Heart left ventricle (tissue), 16 donors: ENCODE data around the gene MPV17L. TPM values are rescaled to one million over a fixed set of nuclear protein-coding genes. Genes with fewer than 3 reads are reported as not detected.
"Not testable (repeated sequence)": the region's sequence is repeated elsewhere in the genome, so short reads cannot be mapped to it uniquely, and the experiment has no call there.

Source experiments
- ATAC-seq, 4 donors: fragments of 200-7000 bp; cut with Tn5 transposase; one replicate each; pipeline ENCODE4 v1.9.1; 2020 to 2022; ENCODE audit warnings: moderate library complexity in 4 of 4, mild to moderate bottlenecking in 3 of 4, moderate number of reproducible peaks in 1 of 4
- DNase-seq, 5 donors: peaks; one replicate each; pipeline ENCODE4 v3.0.0-alpha.2; 2020
- H3K27ac ChIP-seq, 12 donors: fragments of 200-600 bp; sonication (generic) in 4 of 12; one replicate each; pipeline versions ENCODE4 v1.5.0 to v1.8.0; 2016 to 2022; ENCODE audit warnings: mild to moderate bottlenecking in 2 of 12
- H3K27me3 ChIP-seq, 9 donors: fragments of 200-600 bp; sonication (generic) in 2 of 9; one replicate each; pipeline versions ENCODE4 v1.5.1 to v1.8.0; 2016 to 2022; ENCODE audit warnings: mild to moderate bottlenecking in 3 of 9
- H3K36me3 ChIP-seq, 9 donors: fragments of 200-600 bp; sonication (generic) in 2 of 9; one replicate each; pipeline versions ENCODE4 v1.5.0 to v1.8.0; 2018 to 2022; ENCODE audit warnings: mild to moderate bottlenecking in 2 of 9
- H3K4me1 ChIP-seq, 12 donors: fragments of 200-600 bp; sonication (generic) in 4 of 12; one replicate each; pipeline versions ENCODE4 v1.5.0 to v1.8.0; 2016 to 2022; ENCODE audit warnings: mild to moderate bottlenecking in 3 of 12
- H3K4me3 ChIP-seq, 12 donors: fragments of 200-600 bp; sonication (generic) in 4 of 12; one replicate each; pipeline versions ENCODE4 v1.5.0 to v1.8.0; 2017 to 2022; ENCODE audit warnings: mild to moderate bottlenecking in 9 of 12, moderate library complexity in 4 of 12
- H3K9me3 ChIP-seq, 12 donors: fragments of 200-600 bp; sonication (generic) in 4 of 12; one replicate each; pipeline versions ENCODE4 v1.5.0 to v1.8.0; 2016 to 2022; ENCODE audit warnings: mild to moderate bottlenecking in 1 of 12
- CTCF ChIP-seq, 12 donors: fragments of 200-600 bp; sonication (generic) in 4 of 12; IDR thresholded peaks; one replicate each; pipeline versions ENCODE4 v1.5.0 to v1.8.0; 2018 to 2022; ENCODE audit warnings: antibody characterized with exemption in 12 of 12, mild to moderate bottlenecking in 5 of 12
- POLR2A ChIP-seq, 2 donors: fragments of 450-650 bp; IDR thresholded peaks; one replicate each; pipeline ENCODE4 v1.6.1; 2017; ENCODE audit warnings: antibody characterized with exemption in 2 of 2, mild to moderate bottlenecking in 2 of 2, moderate library complexity in 2 of 2
- WGBS, 4 donors: extraction: QIAGEN DNeasy Blood & Tissue Kit in 2 of 4; methylation state at CpG; one replicate each; pipeline versions ENCODE4 v1.1.5 to v1.1.7; 2013 to 2018; 5-methylcytosine and 5-hydroxymethylcytosine counted together
- intact Hi-C, 10 donors: fragments of 100-400 bp; cut with DNase I; formaldehyde crosslinking; loops; one replicate each; pipeline versions ENCODE4 v1.11.1 to v1.14.2; 2022
- polyA plus RNA-seq, 2 donors: library from polyadenylated mRNA; stranded (reverse); fragments of 200-250 nt; gene quantifications; one replicate each; pipeline ENCODE4 v1.2.3, GENCODE V29; 2013
- total RNA-seq, 9 donors: library from RNA; depleted of rRNA in 2 of 9; stranded (reverse); fragments of >200 nt in 2 of 9; fragmentation: NEBNext Ultra II Directional in 3 of 9; extraction: Animal tissue kit (Norgen Biotek cat#: 25700) in 3 of 9; gene quantifications; one replicate each; pipeline versions ENCODE4 v1.1.0 to v1.2.4, GENCODE V29; 2016 to 2023
- donor health status: ischemic (EF 13 %, LVEDD 7.1; RV severe dilation, severe dysfunction).
- donor health status: healthy with polysubstance abuse.
- donor health status: DM: no; HTN: yes; CAD: no.
- donor health status: DM: no; HTN: no; CAD: no.
- donor health status: ischemic (EF 25% LVEDD 6.9; RV normal size, moderate dysfunction).
- donor health status: ischemic (EF 25% LVEDD 5.7; RV mildly dilated, moderate dysfunction).
- donor health status: healthy.
- donor health status: DM: yes; HTN: yes; CAD: no.
- donor health status: ischemic (EF 35%, LVEDD 5.7; RV mildly dilated, moderate dysfunction).
- donor health status: nonischemic (EF 11% LVEDD 7.7; RV severe dilation, severe dysfunction).
- donor health status: DM: yes; HTN: yes; CAD: no.
- donor health status: PGD.
- donor health status: ischemic (EF 29% LVEDD 5.4; RV normal size, mild dysfunction).
- donor health status: nonischemic (EF 23%, LVEDD 6.1; RV moderate dilation, normal function).

The MPV17L gene
- total and polyA plus RNA-seq, 11 donors, result 4.4 to 9.6 (median 7.1) TPM

- H3K27ac ChIP-seq, result peak overlapping the region in 8 of 12 donors; percentile 66 to 86 (median 72)
- WGBS, 4 donors, result 10 to 12% (median 11%) methylated on average over 21 to 22 of the region's 22 CpGs
- peak in 1 of 4 donors; percentile 13 for ATAC-seq
Observed at GRCh38 chr16:15435216-15435864, 39.8 kb downstream of the MPV17L start.

GRCh38 chr16:15439102-15439501, 43.5 kb downstream of the MPV17L start:
- H3K4me1 ChIP-seq, result peaks cover 0 to 33% (median 6%) of the 10 kb centered on the region in 12 donors
- ATAC-seq (no peak), DNase-seq (no peak)
- TF ChIP-seq POLR2A (IDR thresholded peaks at IDR 0.05) (no peak), CTCF (IDR thresholded peaks at IDR 0.05) (no peak)
- WGBS, 4 donors, result 86 to 93% (median 91%) methylated on average over 4 of the region's 4 CpGs
- no peaks in the 10 kb centered on the region for H3K36me3 ChIP-seq
- H3K27ac ChIP-seq, result no peak overlapping the region
- peaks cover 0 to 22% (median 0%) of the 10 kb centered on the region in 9 donors for H3K27me3 ChIP-seq
- H3K9me3 ChIP-seq, result no peaks in the 10 kb centered on the region
- intact Hi-C loops, result loop anchor here in 6 of 10 donors (5.0 to 10.0 kb wide), 6 partner anchors 46 to 116 kb away; no protein-coding TSS in a partner anchor
- no peak overlapping the region for H3K4me3 ChIP-seq

More at GRCh38 chr16:15435216-15435864, 39.8 kb downstream of the MPV17L start:
- Histone ChIP-seq H3K4me1 (peaks cover 0 to 29% (median 5%) of the 10 kb centered on the region in 12 donors), H3K9me3 (no peaks in the 10 kb centered on the region), H3K36me3 (no peaks in the 10 kb centered on the region), H3K27me3 (peaks cover 0 to 29% (median 0%) of the 10 kb centered on the region in 9 donors), H3K4me3 (peak overlapping the region; percentile 58 to 92 (median 78))
- TF ChIP-seq CTCF (IDR thresholded peaks at IDR 0.05), result no peak
- no peak for DNase-seq
- intact Hi-C loops, result loop anchor here in 6 of 10 donors (5.0 to 10.0 kb wide), 6 partner anchors 49 to 119 kb away; no protein-coding TSS in a partner anchor

GRCh38 chr16:15439521-15439920, 44.0 kb downstream of the MPV17L start:
- intact Hi-C loops, result loop anchor here in 6 of 10 donors (5.0 to 10.0 kb wide), 6 partner anchors 45 to 115 kb away; no protein-coding TSS in a partner anchor
- H3K36me3 ChIP-seq, result no peaks in the 10 kb centered on the region
- TF ChIP-seq POLR2A (IDR thresholded peaks at IDR 0.05) (no peak), CTCF (IDR thresholded peaks at IDR 0.05) (no peak)
- H3K27ac ChIP-seq, result peak overlapping the region in 2 of 12 donors; percentile 32 to 35
- WGBS, 4 donors, result 81 to 88% (median 84%) methylated on average over 4 of the region's 4 CpGs
- ATAC-seq (no peak), DNase-seq (no peak)
- no peaks in the 10 kb centered on the region for H3K9me3 ChIP-seq
- H3K27me3 ChIP-seq, result peaks cover 0 to 19% (median 0%) of the 10 kb centered on the region in 9 donors
- no peak overlapping the region for H3K4me3 ChIP-seq
- H3K4me1 ChIP-seq, result peaks cover 0 to 31% (median 6%) of the 10 kb centered on the region in 12 donors

GRCh38 chr16:15440852-15441251, 45.3 kb downstream of the MPV17L start:
- Histone ChIP-seq H3K9me3 (peaks cover 0 to 8% (median 0%) of the 10 kb centered on the region in 12 donors), H3K27me3 (peaks cover 0 to 6% (median 0%) of the 10 kb centered on the region in 9 donors), H3K4me3 (no peak overlapping the region), H3K4me1 (peaks cover 0 to 22% (median 0%) of the 10 kb centered on the region in 12 donors), H3K36me3 (no peaks in the 10 kb centered on the region), H3K27ac (peak overlapping the region in 1 of 12 donors; percentile 44)
- no peak for DNase-seq
- intact Hi-C loops, result loop anchor here in 1 of 10 donors (5.0 kb wide), 1 partner anchor 36 kb away; no protein-coding TSS in a partner anchor
- peak in 1 of 4 donors; percentile 45 for ATAC-seq
- TF ChIP-seq CTCF (IDR thresholded peaks at IDR 0.05) (no peak), POLR2A (IDR thresholded peaks at IDR 0.05) (no peak)
- 93 to 94% (median 94%) methylated on average over 3 of the region's 3 CpGs for WGBS, 4 donors

GRCh38 chr16:15442140-15442539, 46.6 kb downstream of the MPV17L start:
- peaks cover 0 to 21% (median 0%) of the 10 kb centered on the region in 12 donors for H3K4me1 ChIP-seq
- not testable (repeated sequence) for H3K36me3 ChIP-seq, H3K27me3 ChIP-seq, DNase-seq, ATAC-seq, H3K27ac ChIP-seq, H3K9me3 ChIP-seq, H3K4me3 ChIP-seq
- 93 to 97% (median 96%) methylated on average over 5 of the region's 5 CpGs for WGBS, 4 donors
- intact Hi-C loops, result loop anchor here in 1 of 10 donors (5.0 kb wide), 1 partner anchor 35 kb away; no protein-coding TSS in a partner anchor
